IMR-90 (cell line): ENCODE measurements around the gene AFM. TPM values are rescaled to one million over a fixed set of nuclear protein-coding genes. Genes with fewer than 3 reads are reported as not detected.

Experiments used
- ATAC-seq: fragments of 200-7000 bp; cut with Tn5 transposase; 2 replicates; pipeline ENCODE4 v1.9.1; 2020; ENCODE audit warnings: low read depth, mild to moderate bottlenecking, moderate library complexity
- BruUV-seq: library from RNA; stranded (reverse); fragments of 400-500 nt; replicated peaks from 2 replicates; lab custom pipeline; 2021; lab: Mats Ljungman, UMichigan
- CTCF ChIA-PET: fragments of 300-600 bp; formaldehyde crosslinking; extraction: SDS; loops from one replicate; lab custom pipeline; 2021; ENCODE audit warnings: antibody characterized with exemption; lab: Yijun Ruan, JAX
- POLR2A ChIA-PET: fragments of 300-600 bp; sonication (Branson Sonifier 250); formaldehyde crosslinking; loops from one replicate; lab custom pipeline; 2022; ENCODE audit warnings: antibody characterized with exemption; ENCODE audit not compliant: unreplicated experiment; lab: Charles Lee
- DNase-seq: peaks from one replicate; pipeline ENCODE4 v3.0.0; 2013
- H2AFZ ChIP-seq: replicated peaks from 2 replicates; pipeline ENCODE3; 2013; ENCODE audit warnings: low read length, mild to moderate bottlenecking; ENCODE audit not compliant: poor library complexity
- H2AK5ac ChIP-seq: 2 replicates; pipeline ENCODE4 v1.6.1; 2013; ENCODE audit warnings: low read depth, low read length, inconsistent platforms
- H2AK9ac ChIP-seq: replicated peaks from 2 replicates; pipeline ENCODE3; 2013; ENCODE audit warnings: mild to moderate bottlenecking, low read depth, low read length, moderate library complexity; ENCODE audit not compliant: poor library complexity
- H2BK120ac ChIP-seq: 2 replicates; pipeline ENCODE4 v1.6.1; 2013; ENCODE audit warnings: low read depth, low read length, inconsistent platforms
- H2BK15ac ChIP-seq: 3 replicates; pipeline ENCODE4 v1.6.1; 2013; ENCODE audit warnings: low read depth, low read length, inconsistent platforms
- H2BK20ac ChIP-seq: 2 replicates; pipeline ENCODE4 v1.6.1; 2013; ENCODE audit warnings: low read depth, mild to moderate bottlenecking, inconsistent platforms, low read length, moderate library complexity
- H2BK5ac ChIP-seq: 2 replicates; pipeline ENCODE4 v1.6.1; 2013; ENCODE audit warnings: mild to moderate bottlenecking, low read depth, low read length, inconsistent platforms; ENCODE audit not compliant: poor library complexity, severe bottlenecking
- H3K14ac ChIP-seq: replicated peaks from 2 replicates; pipeline ENCODE4 v1.6.1; 2013; ENCODE audit warnings: low read depth, low read length, inconsistent platforms
- H3K18ac ChIP-seq: 2 replicates; pipeline ENCODE4 v1.6.1; 2013; ENCODE audit warnings: low read depth, low read length, control low read depth
- H3K23ac ChIP-seq: 2 replicates; pipeline ENCODE4 v1.6.1; 2013; ENCODE audit warnings: low read depth, low read length, inconsistent platforms
- H3K27ac ChIP-seq: 2 replicates; pipeline ENCODE4 v1.5.1; 2013; ENCODE audit warnings: mild to moderate bottlenecking, control low read depth, low read length; ENCODE audit not compliant: insufficient read depth
- H3K27me3 ChIP-seq: 2 replicates; pipeline ENCODE4 v1.6.1; 2013; ENCODE audit warnings: low read length; ENCODE audit not compliant: control insufficient read depth, insufficient read depth
- H3K36me3 ChIP-seq: 2 replicates; pipeline ENCODE4 v1.6.1; 2013; ENCODE audit warnings: low read length, mixed read lengths; ENCODE audit not compliant: control insufficient read depth, insufficient read depth
- H3K4ac ChIP-seq: 2 replicates; pipeline ENCODE4 v1.6.1; 2013; ENCODE audit warnings: low read depth, low read length, inconsistent platforms
- H3K4me1 ChIP-seq: 2 replicates; pipeline ENCODE4 v1.6.1; 2013; ENCODE audit warnings: low read length, mixed read lengths; ENCODE audit not compliant: control insufficient read depth, insufficient read depth
- H3K4me2 ChIP-seq: 2 replicates; pipeline ENCODE4 v1.6.1; 2013; ENCODE audit warnings: low read depth, mild to moderate bottlenecking, control low read depth, low read length, moderate library complexity
- H3K4me3 ChIP-seq: 2 replicates; pipeline ENCODE4 v1.5.1; 2013; ENCODE audit warnings: low read depth, mild to moderate bottlenecking, control low read depth, low read length, moderate library complexity; ENCODE audit not compliant: insufficient read depth
- H3K56ac ChIP-seq: 2 replicates; pipeline ENCODE4 v1.6.1; 2013; ENCODE audit warnings: low read length, inconsistent platforms; ENCODE audit not compliant: insufficient read depth; ENCODE audit errors: extremely low read depth
- H3K79me1 ChIP-seq, 2 experiments: 2 replicates each; pipeline ENCODE4 v1.6.1; 2013; ENCODE audit warnings: low read length in 2 of 2, inconsistent platforms in 1 of 2, low read depth in 1 of 2
- H3K9ac ChIP-seq: 2 replicates; pipeline ENCODE4 v1.6.1; 2013; ENCODE audit warnings: low read depth, low read length, control low read depth
- H3K9me1 ChIP-seq: 2 replicates; pipeline ENCODE4 v1.6.1; 2013; ENCODE audit warnings: low read length, inconsistent platforms; ENCODE audit not compliant: insufficient read depth
- H3K9me3 ChIP-seq: 2 replicates; pipeline ENCODE4 v1.6.1; 2013; ENCODE audit warnings: low read length; ENCODE audit not compliant: control insufficient read depth, insufficient read depth
- H4K20me1 ChIP-seq: 2 replicates; pipeline ENCODE4 v1.6.1; 2013; ENCODE audit warnings: low read length, inconsistent platforms; ENCODE audit not compliant: insufficient read depth
- H4K5ac ChIP-seq: 2 replicates; pipeline ENCODE4 v1.6.1; 2013; ENCODE audit warnings: mild to moderate bottlenecking, low read depth, low read length, control low read depth
- H4K8ac ChIP-seq, 2 experiments: 2 replicates each; pipeline ENCODE4 v1.6.1; 2013; ENCODE audit warnings: low read depth in 2 of 2, low read length in 2 of 2, control low read depth in 1 of 2, inconsistent platforms in 1 of 2
- H4K91ac ChIP-seq: 2 replicates; pipeline ENCODE4 v1.6.1; 2013; ENCODE audit warnings: low read depth, low read length, inconsistent platforms; ENCODE audit not compliant: insufficient read depth
- MAFK ChIP-seq: IDR thresholded peaks from 2 replicates; pipeline ENCODE4 v1.6.1; 2012; ENCODE audit warnings: low read depth, low read length, improper control_type of control experiment
- NFE2L2 ChIP-seq: fragments of 150-350 bp; IDR thresholded peaks from 2 replicates; pipeline ENCODE4 v1.6.1; 2016; ENCODE audit warnings: low read depth, mild to moderate bottlenecking, low read length
- WGBS, 2 experiments: methylation state at CpG; one replicate each; pipeline versions ENCODE4 v1.1.5 to v1.1.7; 2013; ENCODE audit warnings: missing lambda C conversion rate in 2 of 2; ENCODE audit not compliant: insufficient read length in 1 of 2; ENCODE audit errors: extremely low coverage in 2 of 2; 5-methylcytosine and 5-hydroxymethylcytosine counted together
- dilution Hi-C: fragments of 300-500 bp; cut with HindIII; formaldehyde crosslinking; loops from one replicate; pipeline ENCODE4 v1.14.3; 2018; ENCODE audit warnings: low sequenced_read_pairs; ENCODE audit not compliant: unreplicated experiment
- in situ Hi-C: fragments of 300-500 bp; cut with MboI; formaldehyde crosslinking; loops from 3 replicates; pipeline ENCODE4 v1.14.3; 2019; ENCODE audit warnings: low sequenced_read_pairs, inconsistent platforms, mixed read lengths
- intact Hi-C: fragments of 100-400 bp; cut with micrococcal nuclease; formaldehyde crosslinking; loops from 2 replicates; pipeline ENCODE4 v1.10.0; 2022
- polyA plus RNA-seq, 3 experiments: library from polyadenylated mRNA; depleted of rRNA; stranded (reverse); fragments of >200 nt; gene quantifications; 2 replicates each; pipeline ENCODE4 v1.2.3, GENCODE V29; 2012; ENCODE audit warnings: low replicate concordance in 1 of 3
- total RNA-seq: library from RNA; depleted of rRNA; stranded (reverse); fragments of >200 nt; gene quantifications from 2 replicates; pipeline ENCODE4 v1.2.3, GENCODE V29; 2012

The AFM gene
- total and polyA plus RNA-seq, 2 of the 4 experiments (the other 2 are of a cell fraction) = not detected

- TF ChIP-seq MAFK = peak; percentile 19; the same call in 1 of the 2 replicates
- no peak for TF ChIP-seq NFE2L2
- ATAC-seq (no peak), DNase-seq (no peak)
- Histone ChIP-seq H2AFZ (no peak overlapping the region), H2BK120ac (no peak overlapping the region), H4K8ac (no peak overlapping the region), H3K9ac (no peak overlapping the region), H2AK5ac (no peak overlapping the region), H3K4me1 (no peaks in the 10 kb centered on the region), H3K56ac (no peak overlapping the region), H3K4me2 (no peak overlapping the region), H2AK9ac (no peak overlapping the region), H2BK15ac (no peak overlapping the region), H4K5ac (no peak overlapping the region), H3K4ac (no peak overlapping the region), H3K79me1 (no peaks in the 10 kb centered on the region), H3K14ac (no peak overlapping the region), H3K27ac (no peak overlapping the region), H3K9me3 (peaks cover 2% of the 10 kb centered on the region; the same call in 1 of the 2 replicates), H4K91ac (no peak overlapping the region), H3K4me3 (no peak overlapping the region), H3K9me1 (no peaks in the 10 kb centered on the region), H3K36me3 (no peaks in the 10 kb centered on the region), H3K18ac (no peak overlapping the region), H2BK20ac (no peak overlapping the region), H3K23ac (no peak overlapping the region), H4K20me1 (no peaks in the 10 kb centered on the region), H2BK5ac (no peak overlapping the region), H3K27me3 (no peaks in the 10 kb centered on the region)
- intact Hi-C loops (no loop called here), dilution Hi-C loops (no loop called here), in situ Hi-C loops (no loop called here)
- 20% methylated on average over 1 of the region's 1 CpG; no CpG with 5 or more reads in 1 of the 2 experiments for WGBS, 2 experiments
- CTCF ChIA-PET = no interaction called here
- POLR2A ChIA-PET = no interaction called here
- no TSS peak for BruUV-seq
Observed at GRCh38 chr4:73470728-73471127, 10.8 kb upstream of the AFM start.
